ENCODE measurements around the gene SGTA.

Gene SGTA

GRCh38 chr19:2719920-2720776 lies 62.9 kb downstream of the SGTA start:
- no peak for DNase-seq (ENCODE audit: extremely low read depth, low read depth)
- no peak for TF ChIP-seq CTCF (IDR thresholded peaks at IDR 0.05; ENCODE audit: low read depth, low read length)

GRCh38 chr19:2719232-2719735 lies 63.8 kb downstream of the SGTA start:
- DNase-seq (ENCODE audit: extremely low read depth, low read depth): no peak
- no peak for TF ChIP-seq CTCF (IDR thresholded peaks at IDR 0.05; ENCODE audit: low read depth, low read length)

- no peak for DNase-seq (ENCODE audit: extremely low read depth, low read depth)
- TF ChIP-seq CTCF (IDR thresholded peaks at IDR 0.05; ENCODE audit: low read depth, low read length): no peak
Observed at GRCh38 chr19:2717638-2718541, 65.2 kb downstream of the SGTA start.

- DNase-seq (ENCODE audit: extremely low read depth, low read depth): no peak
- TF ChIP-seq CTCF (IDR thresholded peaks at IDR 0.05; ENCODE audit: low read depth, low read length): no peak
Observed at GRCh38 chr19:2716722-2717637, 66.1 kb downstream of the SGTA start.

- TF ChIP-seq CTCF (IDR thresholded peaks at IDR 0.05; ENCODE audit: low read depth, low read length): no peak
- no peak for DNase-seq (ENCODE audit: extremely low read depth, low read depth)
Observed at GRCh38 chr19:2716275-2716650, 66.8 kb downstream of the SGTA start.

- no peak for DNase-seq (ENCODE audit: extremely low read depth, low read depth)
- TF ChIP-seq CTCF (IDR thresholded peaks at IDR 0.05; ENCODE audit: low read depth, low read length): no peak
Observed at GRCh38 chr19:2715470-2716274, 67.4 kb downstream of the SGTA start.

Measured in AG09319 (cell line).